ENCODE data around the gene TSEN54. TPM values are rescaled to one million over a fixed set of nuclear protein-coding genes. Genes with fewer than 3 reads are reported as not detected.

The TSEN54 gene
- polyA plus RNA-seq, 1 donor (not counting 4 experiments of a cell fraction or from before 2014, with no cell fraction given): 24.1 TPM

DNA sequence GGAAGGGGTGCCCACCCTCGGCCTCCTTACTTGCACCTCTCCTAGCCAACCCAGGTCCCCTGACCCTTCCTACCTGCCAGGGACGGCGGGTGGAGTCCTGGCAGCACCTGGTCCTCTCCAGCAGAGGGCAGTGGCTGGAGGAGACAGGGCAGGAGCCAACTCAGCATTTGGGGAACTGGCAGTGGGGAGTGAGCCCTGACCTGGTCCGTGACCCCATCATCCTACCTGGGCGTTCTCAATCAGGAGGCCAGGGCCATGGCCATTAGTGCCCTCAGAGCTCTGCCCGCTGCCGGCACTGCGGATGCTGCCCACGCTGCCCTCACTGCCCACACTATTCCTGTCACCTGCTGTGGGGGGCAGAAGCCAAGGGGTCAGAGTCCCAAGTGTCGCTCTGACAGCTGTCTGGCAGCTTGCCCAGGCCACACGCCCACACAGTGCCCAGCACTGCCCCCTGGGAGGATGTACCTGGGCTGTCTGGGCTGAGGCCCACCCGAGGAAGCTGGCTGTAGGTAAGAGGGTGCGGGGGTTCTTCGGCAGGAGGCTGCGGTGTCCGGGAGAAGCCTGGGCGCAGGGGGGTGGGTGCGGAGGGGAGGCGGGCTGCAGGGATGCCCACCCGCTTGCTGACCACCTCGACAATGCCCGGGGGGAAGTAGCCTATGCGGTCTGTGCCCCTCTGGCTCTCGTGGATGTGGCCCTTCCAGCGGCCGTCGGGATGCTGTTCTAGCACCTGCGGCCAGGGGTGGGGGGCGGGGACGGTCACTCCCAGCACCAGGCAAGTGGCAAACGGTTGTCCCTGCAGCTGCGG, 11.8 kb upstream of the TSEN54 start:
- Histone ChIP-seq H3K36me3 (ENCODE audit: control insufficient read depth in 2 of 2, extremely low read depth in 1 of 2, insufficient read depth in 2 of 2, low read length in 2 of 2) (peaks cover 15 to 17% of the 10 kb centered on the region in 2 experiments), H3K4me2 (ENCODE audit: control insufficient read depth, extremely low read depth, insufficient read depth, low read depth, low read length) (no peak overlapping the region), H3K27me3 (ENCODE audit: control insufficient read depth, extremely low read depth, insufficient read depth, low read length) (no peaks in the 10 kb centered on the region), H3K27ac (ENCODE audit: control insufficient read depth, insufficient read depth, low read length) (no peak overlapping the region), H3K9me3 (ENCODE audit: control insufficient read depth, low read depth, low read length) (no peaks in the 10 kb centered on the region), H3K9ac (ENCODE audit: control insufficient read depth, extremely low read depth, insufficient read depth, low read length) (no peak overlapping the region), H3K79me2 (ENCODE audit: control insufficient read depth, insufficient read depth, low read length) (peaks cover 3% of the 10 kb centered on the region), H3K4me3 (ENCODE audit: control insufficient read depth in 2 of 3, extremely low read depth in 1 of 3, insufficient read depth in 2 of 3, low read depth in 1 of 3, low read length in 3 of 3) (no peak overlapping the region), H3K9me1 (ENCODE audit: control insufficient read depth, extremely low read depth, insufficient read depth, low read length) (no peaks in the 10 kb centered on the region), H4K20me1 (ENCODE audit: control insufficient read depth, extremely low read depth, insufficient read depth, low read length) (no peaks in the 10 kb centered on the region), H3K4me1 (ENCODE audit: control insufficient read depth, extremely low read depth, insufficient read depth, low read length) (peaks cover 9% of the 10 kb centered on the region), H2AFZ (ENCODE audit: control insufficient read depth, low read length) (no peak overlapping the region)
- DNase-seq (ENCODE audit: low read depth, low spot score): no peak
- no peak for TF ChIP-seq EZH2 (IDR thresholded peaks at IDR 0.05; ENCODE audit: low read length)
- TF ChIP-seq, protein P1, sequence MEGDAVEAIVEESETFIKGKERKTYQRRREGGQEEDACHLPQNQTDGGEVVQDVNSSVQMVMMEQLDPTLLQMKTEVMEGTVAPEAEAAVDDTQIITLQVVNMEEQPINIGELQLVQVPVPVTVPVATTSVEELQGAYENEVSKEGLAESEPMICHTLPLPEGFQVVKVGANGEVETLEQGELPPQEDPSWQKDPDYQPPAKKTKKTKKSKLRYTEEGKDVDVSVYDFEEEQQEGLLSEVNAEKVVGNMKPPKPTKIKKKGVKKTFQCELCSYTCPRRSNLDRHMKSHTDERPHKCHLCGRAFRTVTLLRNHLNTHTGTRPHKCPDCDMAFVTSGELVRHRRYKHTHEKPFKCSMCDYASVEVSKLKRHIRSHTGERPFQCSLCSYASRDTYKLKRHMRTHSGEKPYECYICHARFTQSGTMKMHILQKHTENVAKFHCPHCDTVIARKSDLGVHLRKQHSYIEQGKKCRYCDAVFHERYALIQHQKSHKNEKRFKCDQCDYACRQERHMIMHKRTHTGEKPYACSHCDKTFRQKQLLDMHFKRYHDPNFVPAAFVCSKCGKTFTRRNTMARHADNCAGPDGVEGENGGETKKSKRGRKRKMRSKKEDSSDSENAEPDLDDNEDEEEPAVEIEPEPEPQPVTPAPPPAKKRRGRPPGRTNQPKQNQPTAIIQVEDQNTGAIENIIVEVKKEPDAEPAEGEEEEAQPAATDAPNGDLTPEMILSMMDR (optimal IDR thresholded peaks at IDR 0.05 in 1 of 3, IDR thresholded peaks at IDR 0.05 in 1 of 3, conservative IDR thresholded peaks at IDR 0.05 in 1 of 3; ENCODE audit: extremely low read depth in 1 of 3, insufficient read depth in 2 of 3, low read length in 3 of 3): peak; percentile 78 to 85 (median 83)
- dilution Hi-C loops (cut with MboI; ENCODE audit: extremely low pct_ligation_motif_present, low sequenced_read_pairs): no loop called here
- FAIRE-seq: no peak

GRCh38 chr17:75505152-75505409, 11.2 kb upstream of the TSEN54 start:
- TF ChIP-seq, protein P1 (optimal IDR thresholded peaks at IDR 0.05 in 1 of 3, IDR thresholded peaks at IDR 0.05 in 1 of 3, conservative IDR thresholded peaks at IDR 0.05 in 1 of 3; ENCODE audit: extremely low read depth in 1 of 3, insufficient read depth in 2 of 3, low read length in 3 of 3): no peak
- TF ChIP-seq EZH2 (IDR thresholded peaks at IDR 0.05; ENCODE audit: low read length): no peak
- Histone ChIP-seq H3K27ac (ENCODE audit: control insufficient read depth, insufficient read depth, low read length) (no peak overlapping the region), H2AFZ (ENCODE audit: control insufficient read depth, low read length) (no peak overlapping the region), H3K36me3 (ENCODE audit: control insufficient read depth in 2 of 2, extremely low read depth in 1 of 2, insufficient read depth in 2 of 2, low read length in 2 of 2) (peaks cover 15 to 16% of the 10 kb centered on the region in 2 experiments), H3K79me2 (ENCODE audit: control insufficient read depth, insufficient read depth, low read length) (peaks cover 5% of the 10 kb centered on the region), H3K9me1 (ENCODE audit: control insufficient read depth, extremely low read depth, insufficient read depth, low read length) (no peaks in the 10 kb centered on the region), H3K27me3 (ENCODE audit: control insufficient read depth, extremely low read depth, insufficient read depth, low read length) (no peaks in the 10 kb centered on the region), H4K20me1 (ENCODE audit: control insufficient read depth, extremely low read depth, insufficient read depth, low read length) (no peaks in the 10 kb centered on the region), H3K4me1 (ENCODE audit: control insufficient read depth, extremely low read depth, insufficient read depth, low read length) (peaks cover 15% of the 10 kb centered on the region), H3K4me2 (ENCODE audit: control insufficient read depth, extremely low read depth, insufficient read depth, low read depth, low read length) (no peak overlapping the region), H3K9me3 (ENCODE audit: control insufficient read depth, low read depth, low read length) (no peaks in the 10 kb centered on the region), H3K9ac (ENCODE audit: control insufficient read depth, extremely low read depth, insufficient read depth, low read length) (no peak overlapping the region), H3K4me3 (ENCODE audit: control insufficient read depth in 2 of 3, extremely low read depth in 1 of 3, insufficient read depth in 2 of 3, low read depth in 1 of 3, low read length in 3 of 3) (no peak overlapping the region)
- DNase-seq (ENCODE audit: low read depth, low spot score) (no peak), FAIRE-seq (no peak)
- dilution Hi-C loops (cut with MboI; ENCODE audit: extremely low pct_ligation_motif_present, low sequenced_read_pairs): no loop called here

Measured in keratinocyte (primary cell).